Measurements from ENCODE around the gene CCT7. TPM values are rescaled to one million over a fixed set of nuclear protein-coding genes. Genes with fewer than 3 reads are reported as not detected.

CCT7 gene
- total and polyA plus RNA-seq, 4 experiments from 2014 or later: 187 to 400 (median 213) TPM

DNA sequence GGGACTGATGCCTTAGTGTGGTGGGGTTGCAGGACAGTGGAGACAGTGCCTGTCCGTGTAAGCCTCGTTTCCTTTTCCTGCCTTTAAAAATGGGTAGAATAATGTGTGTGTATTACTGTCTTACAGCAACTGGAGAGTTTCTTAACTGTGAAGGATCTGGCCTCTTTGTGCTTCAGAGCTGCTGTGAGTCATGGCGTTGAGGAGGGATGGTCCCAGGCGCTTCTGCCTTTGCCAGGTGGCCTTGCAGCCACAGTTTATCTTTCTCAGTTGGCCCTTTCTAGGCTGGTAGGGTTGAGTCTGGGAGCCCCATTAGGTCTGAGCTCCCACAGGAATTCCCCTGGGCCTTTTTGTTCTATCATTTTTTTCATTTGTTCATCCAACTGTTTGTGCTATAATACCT, 10.3 kb upstream of the CCT7 start:
- Mint-ChIP-seq H3K27me3 (no peaks in the 10 kb centered on the region), H3K4me1 (peaks cover 0 to 6% (median 0%) of the 10 kb centered on the region in 4 donors), H3K27ac (no peak overlapping the region), H3K9me3 (no peaks in the 10 kb centered on the region), H3K36me3 (peaks cover 20 to 57% of the 10 kb centered on the region in 2 donors), H3K4me3 (no peak overlapping the region)
- ChIA-PET CTCF (ENCODE audit: partially characterized antibody) (interaction anchor here (1.7 to 3.7 kb wide), 2 partner anchors 10 to 11 kb away, joined by 7 to 19 read pairs; partner anchors contain the start of genes CCT7, PRADC1 and SMYD5), POLR2A (ENCODE audit: partially characterized antibody) (interaction anchor here (1.2 kb wide), 2 partner anchors 11 to 15 kb away, joined by 3 read pairs; no protein-coding TSS in a partner anchor)
- intact Hi-C loops (cut with micrococcal nuclease): no loop called here
- no peaks in the 10 kb centered on the region for H3K4me1 ChIP-seq (ENCODE audit: insufficient read depth, low read length)
- no peak overlapping the region for H3K4me3 ChIP-seq (ENCODE audit: low read length in 2 of 2)
- no peaks in the 10 kb centered on the region for H3K27me3 ChIP-seq (ENCODE audit: insufficient read depth, low read length)
- H3K36me3 ChIP-seq (ENCODE audit: insufficient read depth, low read length): peaks cover 40% of the 10 kb centered on the region
- H3K9me3 ChIP-seq (ENCODE audit: control insufficient read depth in 1 of 2, low read length in 2 of 2): no peaks in the 10 kb centered on the region
- no peak for DNase-seq
- no peak overlapping the region for H3K27ac ChIP-seq (ENCODE audit: low read depth, low read length)

DNA sequence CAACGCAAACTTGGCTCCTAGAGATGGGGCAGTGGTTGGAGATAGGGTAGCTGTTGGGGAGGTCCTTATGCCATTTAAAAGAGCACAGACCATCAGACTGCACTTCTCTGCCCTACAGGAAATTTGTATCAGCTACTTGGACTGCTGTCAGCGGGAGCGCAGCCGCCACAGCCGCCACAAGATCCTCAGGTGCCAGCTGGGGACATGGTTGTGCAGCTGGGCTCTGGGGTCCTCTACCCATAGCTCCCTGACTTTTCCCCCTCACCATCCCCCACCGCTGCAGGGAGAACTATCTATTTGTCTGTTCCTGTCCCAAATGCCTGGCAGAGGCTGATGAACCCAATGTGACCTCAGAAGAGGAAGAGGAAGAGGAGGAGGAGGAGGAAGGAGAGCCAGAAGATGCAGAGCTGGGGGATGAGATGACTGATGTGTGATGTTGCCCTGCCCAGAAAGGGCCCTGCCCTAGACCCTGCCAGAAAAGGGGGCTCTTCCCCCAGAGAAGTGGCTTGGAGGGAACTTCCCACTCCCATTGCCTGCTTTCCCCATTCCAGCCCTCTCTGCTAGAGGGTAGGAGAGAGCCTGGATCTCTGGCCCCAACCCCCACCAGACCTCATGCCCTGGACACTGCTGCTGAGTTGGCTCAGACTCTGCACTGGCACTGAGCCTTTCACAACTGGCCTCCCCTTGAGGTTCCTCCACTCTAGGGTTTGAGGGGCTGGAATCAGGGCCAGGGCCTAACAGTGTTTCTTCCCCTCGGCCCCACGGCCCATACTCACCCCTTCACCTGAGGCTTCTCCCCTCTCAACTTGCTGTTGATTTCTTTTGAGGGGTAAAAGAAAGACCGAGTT, 8.4 kb upstream of the CCT7 start:
- Histone ChIP-seq H3K4me1 (ENCODE audit: insufficient read depth, low read length) (no peaks in the 10 kb centered on the region), H3K4me3 (ENCODE audit: low read length in 2 of 2) (no peak overlapping the region), H3K27ac (ENCODE audit: low read depth, low read length) (no peak overlapping the region), H3K36me3 (ENCODE audit: insufficient read depth, low read length) (peaks cover 28% of the 10 kb centered on the region), H3K27me3 (ENCODE audit: insufficient read depth, low read length) (no peaks in the 10 kb centered on the region), H3K9me3 (ENCODE audit: control insufficient read depth in 1 of 2, low read length in 2 of 2) (no peaks in the 10 kb centered on the region)
- CTCF ChIA-PET (ENCODE audit: partially characterized antibody): interaction anchor here (1.0 kb wide), 1 partner anchor 13 kb away, joined by 4 read pairs; no protein-coding TSS in a partner anchor
- peaks cover 20 to 46% of the 10 kb centered on the region in 2 donors for H3K36me3 Mint-ChIP-seq
- H3K27me3 Mint-ChIP-seq: no peaks in the 10 kb centered on the region
- no peak overlapping the region for H3K27ac Mint-ChIP-seq
- intact Hi-C loops (cut with micrococcal nuclease): no loop called here
- no peak for DNase-seq
- H3K4me3 Mint-ChIP-seq: no peak overlapping the region
- H3K9me3 Mint-ChIP-seq: no peaks in the 10 kb centered on the region
- POLR2A ChIA-PET (ENCODE audit: partially characterized antibody): interaction anchor here (2.0 kb wide), 1 partner anchor 8 kb away, joined by 9 read pairs; the partner anchor contains the start of genes CCT7 and PRADC1
- H3K4me1 Mint-ChIP-seq: peaks cover 0 to 6% (median 0%) of the 10 kb centered on the region in 4 donors

DNA sequence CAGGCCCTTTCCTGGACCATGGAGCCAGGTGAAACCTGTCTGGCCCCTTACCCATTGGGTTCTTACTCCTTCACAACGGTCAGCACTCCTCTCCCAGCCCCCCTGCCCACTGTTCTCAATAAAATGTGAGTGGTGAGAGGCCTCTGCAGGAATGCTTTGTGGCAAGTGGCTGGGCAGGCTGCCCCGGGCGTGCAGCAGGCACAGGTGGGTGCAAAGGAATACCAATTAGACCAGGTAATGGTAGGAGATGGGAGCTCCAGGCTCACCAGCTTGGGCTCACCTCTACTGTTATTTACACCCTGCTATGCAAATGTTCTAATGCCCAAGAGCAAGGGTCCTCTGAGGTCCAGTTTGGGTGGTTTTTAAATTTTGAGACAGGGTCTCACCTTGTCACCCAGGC, 7.0 kb upstream of the CCT7 start:
- no peak overlapping the region for H3K27ac ChIP-seq (ENCODE audit: low read depth, low read length)
- Mint-ChIP-seq H3K4me3 (no peak overlapping the region), H3K27me3 (no peaks in the 10 kb centered on the region), H3K27ac (no peak overlapping the region), H3K4me1 (peaks cover 0 to 6% (median 0%) of the 10 kb centered on the region in 4 donors), H3K36me3 (peaks cover 11 to 33% of the 10 kb centered on the region in 2 donors), H3K9me3 (no peaks in the 10 kb centered on the region)
- no peaks in the 10 kb centered on the region for H3K9me3 ChIP-seq (ENCODE audit: control insufficient read depth in 1 of 2, low read length in 2 of 2)
- ChIA-PET CTCF (ENCODE audit: partially characterized antibody) (interaction anchor here (4.5 kb wide), 1 partner anchor 14 kb away, joined by 23 read pairs; the partner anchor contains the start of gene SMYD5), POLR2A (ENCODE audit: partially characterized antibody) (interaction anchor here (0.9 kb wide), 1 partner anchor 114 kb away, joined by 3 read pairs; the partner anchor contains the start of gene RAB11FIP5)
- intact Hi-C loops (cut with micrococcal nuclease): no loop called here
- no peak for DNase-seq
- H3K36me3 ChIP-seq (ENCODE audit: insufficient read depth, low read length): peaks cover 15% of the 10 kb centered on the region
- no peaks in the 10 kb centered on the region for H3K27me3 ChIP-seq (ENCODE audit: insufficient read depth, low read length)
- no peak overlapping the region for H3K4me3 ChIP-seq (ENCODE audit: low read length in 2 of 2)
- no peaks in the 10 kb centered on the region for H3K4me1 ChIP-seq (ENCODE audit: insufficient read depth, low read length)

DNA sequence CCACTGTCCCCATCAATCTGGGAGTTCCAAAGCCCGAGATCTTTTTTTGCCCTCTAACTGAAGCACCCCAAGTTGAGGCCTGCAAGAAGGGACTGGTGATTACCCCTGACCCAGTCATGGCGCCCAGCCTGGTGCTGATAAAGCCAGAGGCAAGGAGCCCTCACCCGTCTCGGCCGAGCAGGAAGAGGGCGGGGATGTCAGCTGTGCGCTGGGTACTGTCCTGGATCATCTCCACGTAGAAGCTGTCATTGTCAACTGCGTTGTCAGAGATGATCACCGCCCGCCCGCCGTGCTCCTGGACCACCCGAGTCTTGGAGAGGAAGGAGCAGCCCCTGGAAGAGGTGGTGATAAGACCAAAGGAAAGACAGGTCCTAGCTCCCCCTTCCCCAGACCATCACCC, 5.5 kb upstream of the CCT7 start:
- DNase-seq: no peak
- H3K4me1 Mint-ChIP-seq: peaks cover 3 to 16% (median 9%) of the 10 kb centered on the region in 4 donors
- H3K4me3 Mint-ChIP-seq: no peak overlapping the region
- intact Hi-C loops (cut with micrococcal nuclease): no loop called here
- ChIA-PET POLR2A (ENCODE audit: partially characterized antibody) (no interaction called here), CTCF (ENCODE audit: partially characterized antibody) (interaction anchor here (1.1 to 4.5 kb wide), 4 partner anchors 11 to 38 kb away, joined by 3 to 23 read pairs (median 4); partner anchors contain the start of gene SMYD5)
- Histone ChIP-seq H3K27ac (ENCODE audit: low read depth, low read length) (no peak overlapping the region), H3K9me3 (ENCODE audit: control insufficient read depth in 1 of 2, low read length in 2 of 2) (no peaks in the 10 kb centered on the region), H3K36me3 (ENCODE audit: insufficient read depth, low read length) (peaks cover 3% of the 10 kb centered on the region), H3K4me1 (ENCODE audit: insufficient read depth, low read length) (peaks cover 7% of the 10 kb centered on the region), H3K27me3 (ENCODE audit: insufficient read depth, low read length) (no peaks in the 10 kb centered on the region), H3K4me3 (ENCODE audit: low read length in 2 of 2) (no peak overlapping the region)
- H3K27me3 Mint-ChIP-seq: no peaks in the 10 kb centered on the region
- no peaks in the 10 kb centered on the region for H3K9me3 Mint-ChIP-seq
- no peak overlapping the region for H3K27ac Mint-ChIP-seq
- peaks cover 5 to 28% of the 10 kb centered on the region in 2 donors for H3K36me3 Mint-ChIP-seq

DNA sequence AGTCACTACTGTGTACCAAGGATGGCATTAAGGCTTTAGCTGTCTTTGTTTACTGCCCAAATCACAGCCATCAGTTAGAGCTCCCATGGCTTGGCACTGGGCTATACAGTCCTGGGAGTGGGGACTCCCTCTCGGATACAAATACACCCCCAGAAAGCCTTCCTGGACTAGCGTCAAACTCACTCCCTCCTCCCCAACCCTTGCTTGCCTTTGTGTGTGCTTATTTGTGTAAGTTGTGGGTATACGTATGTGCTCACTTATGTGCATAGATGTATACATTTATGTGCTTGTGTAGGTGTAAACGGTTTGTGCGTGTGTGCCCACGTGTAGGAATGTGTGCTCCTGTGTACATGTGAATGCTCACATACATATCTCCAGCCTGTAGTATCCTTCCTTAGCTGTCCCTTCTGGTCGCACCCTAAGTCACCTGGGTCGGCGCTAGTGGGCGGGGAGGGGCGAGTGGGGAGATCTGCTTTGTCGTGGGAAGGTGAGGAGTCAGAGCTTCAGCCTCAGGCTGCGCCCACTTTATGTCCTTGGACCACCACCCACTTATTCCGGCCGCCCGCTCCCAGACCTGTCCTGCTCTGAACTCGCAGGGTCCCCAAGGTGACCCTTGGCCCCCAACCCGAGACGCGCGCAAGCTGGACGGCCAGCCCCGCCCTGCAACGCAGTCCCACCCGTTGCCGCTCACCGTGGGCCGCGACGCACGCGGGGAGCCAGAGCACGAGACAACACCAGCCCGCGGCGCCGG, 1.5 kb upstream of the CCT7 start:
- Mint-ChIP-seq H3K4me3 (peak overlapping the region; percentile 91 to 99 (median 98)), H3K9me3 (no peaks in the 10 kb centered on the region), H3K27me3 (no peaks in the 10 kb centered on the region), H3K27ac (peak overlapping the region; percentile 11 to 97 (median 89)), H3K36me3 (peaks cover 0 to 33% of the 10 kb centered on the region in 2 donors), H3K4me1 (peaks cover 23 to 51% (median 31%) of the 10 kb centered on the region in 4 donors)
- peak overlapping the region; percentile 86 to 99 for H3K4me3 ChIP-seq (ENCODE audit: low read length in 2 of 2)
- ChIA-PET CTCF (ENCODE audit: partially characterized antibody) (interaction anchor here (0.9 to 8.4 kb wide), 10 partner anchors 9 to 504 kb away, joined by 3 to 77 read pairs (median 4); partner anchors contain the start of genes ALMS1, SMYD5 and TPRKB), POLR2A (ENCODE audit: partially characterized antibody) (interaction anchor here (0.8 to 4.9 kb wide), 18 partner anchors 7 to 946 kb away, joined by 3 to 51 read pairs (median 14); partner anchors contain the start of genes ALMS1, FBXO41, MOB1A and SFXN5)
- DNase-seq: peak in 2 of 5 donors; percentile 19 to 63
- peaks cover 33% of the 10 kb centered on the region for H3K4me1 ChIP-seq (ENCODE audit: insufficient read depth, low read length)
- no peaks in the 10 kb centered on the region for H3K27me3 ChIP-seq (ENCODE audit: insufficient read depth, low read length)
- peak overlapping the region; percentile 91 for H3K27ac ChIP-seq (ENCODE audit: low read depth, low read length)
- intact Hi-C loops (cut with micrococcal nuclease): loop anchor here (10.0 kb wide), 1 partner anchor 752 kb away; the partner anchor contains the start of gene TET3
- H3K9me3 ChIP-seq (ENCODE audit: control insufficient read depth in 1 of 2, low read length in 2 of 2): no peaks in the 10 kb centered on the region
- no peaks in the 10 kb centered on the region for H3K36me3 ChIP-seq (ENCODE audit: insufficient read depth, low read length)

DNA sequence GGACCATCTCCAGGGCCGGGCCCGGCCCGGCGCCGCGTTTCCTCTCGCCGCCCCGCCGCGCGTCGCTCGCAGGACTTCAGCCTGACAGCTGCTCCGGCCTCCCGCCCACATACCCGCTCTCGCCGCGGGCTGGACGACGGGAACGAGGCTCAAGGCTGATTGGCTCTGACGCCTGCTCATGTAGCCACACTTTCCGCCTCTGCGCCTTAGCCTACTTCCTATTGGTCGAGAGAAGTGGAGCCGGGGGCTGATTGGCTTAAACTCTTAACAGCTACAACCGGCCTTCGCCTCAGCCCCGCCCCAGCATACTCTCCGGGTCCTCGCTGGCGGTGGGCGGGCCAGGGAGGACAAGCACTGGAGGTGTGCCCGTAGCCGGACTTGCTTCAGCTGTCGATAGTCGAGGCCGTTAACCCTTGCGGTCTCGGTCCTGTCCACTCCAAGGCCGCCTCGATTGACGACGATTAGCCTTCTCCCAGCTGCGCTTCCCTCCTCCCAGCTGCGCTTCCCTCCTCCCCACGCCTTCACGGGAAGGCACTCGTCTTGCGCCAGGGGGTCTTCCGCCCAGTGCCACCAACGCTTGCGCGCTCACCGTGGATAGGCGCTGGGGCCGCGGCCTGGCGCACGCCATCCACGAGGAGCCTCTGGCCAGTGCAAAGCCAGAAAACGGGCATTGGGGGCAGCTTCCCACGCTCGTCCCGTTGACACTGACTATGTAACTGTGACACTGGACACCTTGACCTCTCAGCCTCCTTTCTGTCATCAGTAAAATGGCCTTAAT, 765 bp upstream of the CCT7 start, which contains the start of gene PRADC1:
PRADC1 (minus strand) TSS at position 86 of the 778 bp plus-strand sequence; CDS start at position 7, 79 bp downstream.
- Mint-ChIP-seq H3K9me3 (no peaks in the 10 kb centered on the region), H3K27me3 (no peaks in the 10 kb centered on the region), H3K27ac (peak within 1 kb of the TSS; percentile 83 to 97 (median 91)), H3K36me3 (peaks cover 0 to 35% of the 10 kb centered on the region in 2 donors), H3K4me3 (peak within 1 kb of the TSS; percentile 91 to 99 (median 98)), H3K4me1 (peaks cover 26 to 56% (median 34%) of the 10 kb centered on the region in 4 donors)
- no peaks in the 10 kb centered on the region for H3K36me3 ChIP-seq (ENCODE audit: insufficient read depth, low read length)
- ChIA-PET CTCF (ENCODE audit: partially characterized antibody) (interaction anchor here (0.8 to 8.4 kb wide), 11 partner anchors 9 to 888 kb away, joined by 3 to 77 read pairs (median 3); partner anchors contain the start of genes ALMS1, SMYD5 and TPRKB), POLR2A (ENCODE audit: partially characterized antibody) (interaction anchor here (0.6 to 4.9 kb wide), 29 partner anchors 8 to 1607 kb away, joined by 3 to 51 read pairs (median 6); partner anchors contain the start of genes ALMS1, EGR4, FBXO41 and MOB1A)
- DNase-seq: peak; percentile 92 to 97 (median 94)
- H3K27me3 ChIP-seq (ENCODE audit: insufficient read depth, low read length): no peaks in the 10 kb centered on the region
- intact Hi-C loops (cut with micrococcal nuclease): loop anchor here (10.0 kb wide), 1 partner anchor 751 kb away; the partner anchor contains the start of gene TET3
- H3K9me3 ChIP-seq (ENCODE audit: control insufficient read depth in 1 of 2, low read length in 2 of 2): no peaks in the 10 kb centered on the region
- peak within 1 kb of the TSS; percentile 86 to 99 for H3K4me3 ChIP-seq (ENCODE audit: low read length in 2 of 2)
- peak within 1 kb of the TSS; percentile 91 for H3K27ac ChIP-seq (ENCODE audit: low read depth, low read length)
- H3K4me1 ChIP-seq (ENCODE audit: insufficient read depth, low read length): peaks cover 33% of the 10 kb centered on the region

All from CD4-positive, alpha-beta memory T cell (primary cell).